K562 (cell line): ENCODE data around the gene ADGRD1. TPM values are rescaled to one million over a fixed set of nuclear protein-coding genes. Genes with fewer than 3 reads are reported as not detected.
A peak's percentile ranks its signal among the peaks of the same experiment; 100 is the strongest.

Source experiments
- ATF6 ChIP-seq: sonication (generic); formaldehyde crosslinking; IDR thresholded peaks from 2 replicates; pipeline ENCODE4 v1.4.0; 2020; ENCODE audit warnings: mild to moderate bottlenecking, missing genetic modification reagents
- CEBPB ChIP-seq: fragments of 450-650 bp; IDR thresholded peaks from 2 replicates; pipeline ENCODE4 v1.6.1; 2016; ENCODE audit warnings: missing genetic modification characterization, missing compliant biosample characterization
- CHD4 ChIP-seq: fragments of 200-600 bp; sonication (generic); IDR thresholded peaks from 3 replicates; pipeline ENCODE4 v1.6.1; 2012; ENCODE audit warnings: low read depth, mild to moderate bottlenecking, mixed read lengths, low read length, inconsistent platforms; ENCODE audit not compliant: insufficient read depth, insufficient replicate concordance, poor library complexity, severe bottlenecking
- CREM ChIP-seq: IDR thresholded peaks from 2 replicates; pipeline ENCODE4 v1.6.1; 2014; ENCODE audit warnings: antibody characterized with exemption, low read depth
- DEAF1 ChIP-seq: fragments of 450-650 bp; formaldehyde crosslinking; IDR thresholded peaks from 2 replicates; pipeline ENCODE4 v1.4.0; 2020; ENCODE audit warnings: mild to moderate bottlenecking, moderate library complexity
- FOSL1 ChIP-seq: fragments of 200-800 bp; sonication (Bioruptor generic); conservative IDR thresholded peaks from 2 replicates; pipeline ENCODE4 v1.6.1; 2016; ENCODE audit warnings: missing genetic modification characterization, missing compliant biosample characterization
- FOXK1 ChIP-seq: sonication (generic); formaldehyde crosslinking; IDR thresholded peaks from 2 replicates; pipeline ENCODE4 v1.8.0; 2022; ENCODE audit warnings: missing genetic modification reagents, mild to moderate bottlenecking, borderline replicate concordance
- HMGN3 ChIP-seq: IDR thresholded peaks from 2 replicates; pipeline ENCODE4 v1.6.1; 2011; ENCODE audit warnings: borderline replicate concordance, low read depth, mild to moderate bottlenecking, mixed read lengths, low read length; ENCODE audit not compliant: insufficient read length; ENCODE audit errors: extremely low read depth
- ILK ChIP-seq: fragments of 450-650 bp; IDR thresholded peaks from 2 replicates; pipeline ENCODE4 v1.6.1; 2016; ENCODE audit warnings: missing genetic modification characterization, low read depth, mild to moderate bottlenecking, missing compliant biosample characterization, moderate library complexity, borderline replicate concordance
- JUND ChIP-seq, 2 experiments: IDR thresholded peaks; 2 replicates in 1 of 2; 3 replicates in 1 of 2; pipeline ENCODE4 v1.6.1; 2011; ENCODE audit warnings: borderline replicate concordance in 2 of 2, low read depth in 2 of 2, low read length in 2 of 2, improper control_type of control experiment in 1 of 2, missing biosample characterization in 1 of 2, missing genetic modification characterization in 1 of 2, missing genetic modification reagents in 1 of 2
- KAT7 ChIP-seq: sonication (generic); formaldehyde crosslinking; IDR thresholded peaks from 2 replicates; pipeline ENCODE4 v1.8.0; 2022; ENCODE audit warnings: missing genetic modification reagents, mild to moderate bottlenecking, borderline replicate concordance
- LCOR ChIP-seq: sonication (generic); formaldehyde crosslinking; IDR thresholded peaks from 2 replicates; pipeline ENCODE4 v1.8.0; 2022; ENCODE audit warnings: mild to moderate bottlenecking, missing genetic modification reagents
- MEIS2 ChIP-seq: fragments of 450-650 bp; IDR thresholded peaks from 2 replicates; pipeline ENCODE4 v1.6.1; 2014; ENCODE audit warnings: mild to moderate bottlenecking; ENCODE audit not compliant: partially characterized antibody
- MYBL2 ChIP-seq, 2 experiments: fragments of 450-650 bp in 1 of 2; sonication (generic) in 1 of 2; formaldehyde crosslinking in 1 of 2; IDR thresholded peaks; 2 replicates each; pipeline versions ENCODE4 v1.6.1 to v1.8.1; 2017 to 2022; ENCODE audit warnings: borderline replicate concordance in 1 of 2, inconsistent platforms in 1 of 2, low read depth in 1 of 2, mild to moderate bottlenecking in 1 of 2, missing genetic modification reagents in 1 of 2, moderate library complexity in 1 of 2
- POLR2B ChIP-seq: fragments of 450-650 bp; IDR thresholded peaks from 2 replicates; pipeline ENCODE4 v1.6.1; 2018; ENCODE audit warnings: low read depth; ENCODE audit not compliant: partially characterized antibody
- RBBP5 ChIP-seq: fragments of 200-600 bp; sonication (generic); IDR thresholded peaks from 2 replicates; pipeline ENCODE4 v1.6.1; 2012; ENCODE audit warnings: borderline replicate concordance, mild to moderate bottlenecking, low read length, control low read depth, inconsistent platforms; ENCODE audit not compliant: insufficient read depth, poor library complexity, severe bottlenecking
- SPI1 ChIP-seq: IDR thresholded peaks from 2 replicates; pipeline ENCODE4 v1.6.1; 2011; ENCODE audit warnings: low read depth, low read length, control low read depth, borderline replicate concordance
- TCF3 ChIP-seq: sonication (generic); formaldehyde crosslinking; IDR thresholded peaks from 2 replicates; pipeline ENCODE4 v1.4.0; 2020; ENCODE audit warnings: mild to moderate bottlenecking, missing genetic modification reagents
- ZBTB7A ChIP-seq: IDR thresholded peaks from 2 replicates; pipeline ENCODE4 v1.6.1; 2011; ENCODE audit warnings: low read depth, mild to moderate bottlenecking, low read length, moderate library complexity, borderline replicate concordance; ENCODE audit not compliant: control insufficient read depth
- ZBTB9 ChIP-seq: fragments of 450-650 bp; formaldehyde crosslinking; IDR thresholded peaks from 2 replicates; pipeline ENCODE4 v1.4.0; 2020; ENCODE audit warnings: mild to moderate bottlenecking, moderate library complexity
- ZNF239 ChIP-seq: fragments of 250-450 bp; sonication (Bioruptor Pico); IDR thresholded peaks from 2 replicates; pipeline ENCODE4 v1.4.0; 2020; ENCODE audit warnings: mild to moderate bottlenecking
- polyA plus RNA-seq, 8 experiments: library from polyadenylated mRNA; depleted of rRNA in 4 of 8; stranded (reverse) in 5 of 8; unstranded in 3 of 8; fragments of >200 nt; fragmentation: Nextera tagmentation in 2 of 8; fragmentation: Illumina TruSeq in 1 of 8; extraction: Ambion mirVana in 2 of 8; extraction: Trizol in 1 of 8; gene quantifications; 2 replicates each; pipeline versions ENCODE4 v1.2.1 to v1.2.3, GENCODE V29; 2011 to 2014; ENCODE audit warnings: inconsistent platforms in 1 of 8, missing spikeins in 1 of 8
- total RNA-seq, 7 experiments: library from RNA; depleted of rRNA in 6 of 7; stranded (reverse); fragments of >200 nt in 6 of 7; fragmentation: Illumina TruSeq in 2 of 7; extraction: Trizol in 2 of 7; gene quantifications; 2 replicates each; pipeline versions ENCODE4 v1.2.1 to v1.2.3, GENCODE V29; 2011 to 2021; ENCODE audit warnings: low replicate concordance in 1 of 7

Gene ADGRD1
- total and polyA plus RNA-seq, 9 of the 15 experiments (the other 6 are each of a cell fraction or from before 2014, with no cell fraction given) = 1.7 to 11.7 (median 3.3) TPM

DNA sequence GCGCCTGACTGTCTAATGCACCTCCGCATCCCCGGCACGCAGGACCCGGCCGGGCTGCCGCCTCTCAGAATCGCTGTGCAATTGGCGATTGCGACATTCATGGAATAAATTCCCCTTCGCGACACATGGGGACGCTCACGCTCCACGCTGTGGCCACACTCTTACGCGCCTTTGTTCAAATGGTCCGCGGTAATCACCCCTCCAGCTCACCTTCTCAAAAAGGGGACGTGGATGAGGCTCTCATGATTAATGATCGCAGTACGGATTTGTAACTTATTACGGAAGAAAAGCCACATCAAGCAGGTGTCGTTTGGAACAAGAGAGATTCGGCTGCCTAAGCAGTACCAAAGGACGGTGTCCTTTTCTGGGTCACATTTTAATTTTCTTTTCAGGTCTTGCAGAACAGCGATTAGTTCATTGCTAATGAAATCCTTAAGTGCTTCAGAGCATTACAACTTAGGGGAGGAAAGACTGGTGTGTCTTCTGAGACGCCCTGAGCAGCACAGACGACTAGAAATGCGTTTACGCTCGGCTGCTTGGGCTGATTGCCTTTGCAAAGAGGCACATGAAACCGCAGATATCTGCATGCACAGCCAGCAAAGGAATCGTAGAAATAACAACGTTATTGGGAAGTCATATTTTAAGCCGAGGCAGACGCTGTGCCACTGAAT is 37.3 kb upstream of the ADGRD1 start (continued):
- no peak; the same call in 1 of the 2 replicates for TF ChIP-seq ATF6 (CRISPR knock-in tag)
- TF ChIP-seq LCOR (CRISPR knock-in tag) = peak; percentile 61; the same call in 1 of the 2 replicates
- TF ChIP-seq ILK (tag) = no peak
- TF ChIP-seq POLR2B = no peak
- TF ChIP-seq ZBTB9 (CRISPR knock-in tag) = 0 out of 2 replicates have a peak, but pooled peaks have one; percentile 18
- no peak for TF ChIP-seq ZNF239 (CRISPR knock-in tag)
- no peak for TF ChIP-seq HMGN3
- no peak for TF ChIP-seq CHD4
- no peak for TF ChIP-seq KAT7
- peak; percentile 100 for TF ChIP-seq CEBPB (tag)
- TF ChIP-seq CREM = peak; percentile 68
- TF ChIP-seq FOSL1 (tag) = no peak
- TF ChIP-seq ZBTB7A = no peak
- peak; percentile 38 for TF ChIP-seq MEIS2
- no peak for TF ChIP-seq MYBL2 (IDR thresholded peaks at IDR 0.05; ENCODE audit: low read depth)
- no peak for TF ChIP-seq MYBL2 (CRISPR knock-in tag; IDR thresholded peaks at IDR 0.05; ENCODE audit: borderline replicate concordance)
- TF ChIP-seq DEAF1 (CRISPR knock-in tag) = peak; percentile 95
- TF ChIP-seq TCF3 (CRISPR knock-in tag) = no peak
- TF ChIP-seq RBBP5 = no peak
- TF ChIP-seq JUND (IDR thresholded peaks at IDR 0.05; ENCODE audit: borderline replicate concordance, low read depth, low read length) = peak; percentile 57
- 0 out of 3 replicates have a peak, but pooled peaks have one; percentile 37 for TF ChIP-seq JUND (tag; IDR thresholded peaks at IDR 0.05; ENCODE audit: borderline replicate concordance, low read depth, low read length)
- no peak for TF ChIP-seq FOXK1
- TF ChIP-seq SPI1 = no peak
